Mucosa of rectum (tissue), 2 donors: Measurements from ENCODE around the gene KIF16B.

ENCODE experiments used
- H3K27ac ChIP-seq, 2 donors: one replicate each; pipeline ENCODE4 v1.7.0; 2013; ENCODE audit warnings: inconsistent platforms in 2 of 2, low read depth in 2 of 2, low read length in 2 of 2
- H3K27me3 ChIP-seq, 2 donors: one replicate each; pipeline ENCODE4 v1.7.0; 2013; ENCODE audit warnings: low read length in 2 of 2; ENCODE audit not compliant: control insufficient read depth in 2 of 2, insufficient read depth in 2 of 2
- H3K36me3 ChIP-seq, 2 donors: one replicate each; pipeline ENCODE4 v1.7.0; 2013; ENCODE audit warnings: low read length in 2 of 2; ENCODE audit not compliant: control insufficient read depth in 2 of 2, insufficient read depth in 2 of 2
- H3K4me1 ChIP-seq, 2 donors: one replicate each; pipeline ENCODE4 v1.7.0; 2013; ENCODE audit warnings: low read length in 2 of 2, mild to moderate bottlenecking in 1 of 2; ENCODE audit not compliant: control insufficient read depth in 2 of 2, insufficient read depth in 2 of 2
- H3K4me3 ChIP-seq, 2 donors: one replicate each; pipeline ENCODE4 v1.7.0; 2013; ENCODE audit warnings: low read length in 2 of 2
- H3K9ac ChIP-seq, 2 donors: one replicate each; pipeline ENCODE4 v1.7.0; 2013; ENCODE audit warnings: low read length in 2 of 2, low read depth in 1 of 2, mild to moderate bottlenecking in 1 of 2
- H3K9me3 ChIP-seq, 2 donors: one replicate each; pipeline ENCODE4 v1.7.0; 2013; ENCODE audit warnings: low read length in 2 of 2; ENCODE audit not compliant: control insufficient read depth in 2 of 2
- donor health status: healthy.
- donor health status: Normal muscosa, but diverticular disease.

KIF16B gene

GRCh38 chr20:16474363-16474762 is 98.9 kb downstream of the KIF16B start:
- Histone ChIP-seq H3K4me3 (no peak overlapping the region), H3K9ac (no peak overlapping the region), H3K4me1 (peaks cover 0 to 11% of the 10 kb centered on the region in 2 donors), H3K27me3 (no peaks in the 10 kb centered on the region), H3K9me3 (no peaks in the 10 kb centered on the region), H3K36me3 (no peaks in the 10 kb centered on the region), H3K27ac (no peak overlapping the region)

GRCh38 chr20:16472045-16472872 is 101.0 kb downstream of the KIF16B start:
- no peaks in the 10 kb centered on the region for H3K9me3 ChIP-seq
- no peaks in the 10 kb centered on the region for H3K27me3 ChIP-seq
- H3K4me3 ChIP-seq, result no peak overlapping the region
- H3K36me3 ChIP-seq, result no peaks in the 10 kb centered on the region
- H3K4me1 ChIP-seq, result peaks cover 0 to 4% of the 10 kb centered on the region in 2 donors
- no peak overlapping the region for H3K9ac ChIP-seq
- H3K27ac ChIP-seq, result no peak overlapping the region

GRCh38 chr20:16469395-16469905 is 103.8 kb downstream of the KIF16B start:
- H3K36me3 ChIP-seq, result no peaks in the 10 kb centered on the region
- H3K27me3 ChIP-seq, result no peaks in the 10 kb centered on the region
- no peak overlapping the region for H3K9ac ChIP-seq
- H3K4me3 ChIP-seq, result no peak overlapping the region
- no peak overlapping the region for H3K27ac ChIP-seq
- H3K9me3 ChIP-seq, result no peaks in the 10 kb centered on the region
- H3K4me1 ChIP-seq, result no peaks in the 10 kb centered on the region

GRCh38 chr20:16462711-16463110 is 110.5 kb downstream of the KIF16B start:
- Histone ChIP-seq H3K27ac (no peak overlapping the region), H3K36me3 (no peaks in the 10 kb centered on the region), H3K9me3 (no peaks in the 10 kb centered on the region), H3K4me1 (no peaks in the 10 kb centered on the region), H3K9ac (no peak overlapping the region), H3K4me3 (no peak overlapping the region), H3K27me3 (no peaks in the 10 kb centered on the region)

GRCh38 chr20:16459019-16459700 is 114.1 kb downstream of the KIF16B start:
- H3K4me1 ChIP-seq, result no peaks in the 10 kb centered on the region
- H3K36me3 ChIP-seq, result no peaks in the 10 kb centered on the region
- H3K27me3 ChIP-seq, result no peaks in the 10 kb centered on the region
- H3K4me3 ChIP-seq, result no peak overlapping the region
- H3K9ac ChIP-seq, result no peak overlapping the region
- no peak overlapping the region for H3K27ac ChIP-seq
- H3K9me3 ChIP-seq, result no peaks in the 10 kb centered on the region

- H3K9ac ChIP-seq, result no peak overlapping the region
- H3K27me3 ChIP-seq, result no peaks in the 10 kb centered on the region
- no peaks in the 10 kb centered on the region for H3K36me3 ChIP-seq
- no peaks in the 10 kb centered on the region for H3K4me1 ChIP-seq
- H3K27ac ChIP-seq, result no peak overlapping the region
- H3K4me3 ChIP-seq, result no peak overlapping the region
- no peaks in the 10 kb centered on the region for H3K9me3 ChIP-seq
Observed at GRCh38 chr20:16457514-16457913, 115.7 kb downstream of the KIF16B start.

- Histone ChIP-seq H3K36me3 (no peaks in the 10 kb centered on the region), H3K4me1 (no peaks in the 10 kb centered on the region), H3K9ac (no peak overlapping the region), H3K27ac (no peak overlapping the region), H3K4me3 (no peak overlapping the region), H3K27me3 (no peaks in the 10 kb centered on the region), H3K9me3 (no peaks in the 10 kb centered on the region)
Observed at GRCh38 chr20:16455324-16455723, 117.9 kb downstream of the KIF16B start.

GRCh38 chr20:16451982-16452381 is 121.3 kb downstream of the KIF16B start:
- H3K9me3 ChIP-seq, result no peaks in the 10 kb centered on the region
- H3K27ac ChIP-seq, result no peak overlapping the region

GRCh38 chr20:16451001-16451400 is 122.2 kb downstream of the KIF16B start:
- no peak overlapping the region for H3K27ac ChIP-seq
- H3K4me1 ChIP-seq, result no peaks in the 10 kb centered on the region

More at GRCh38 chr20:16451982-16452381, 121.3 kb downstream of the KIF16B start:
- Histone ChIP-seq H3K4me1 (no peaks in the 10 kb centered on the region), H3K27me3 (no peaks in the 10 kb centered on the region), H3K36me3 (peaks cover 0 to 5% of the 10 kb centered on the region in 2 donors), H3K4me3 (no peak overlapping the region), H3K9ac (no peak overlapping the region)

GRCh38 chr20:16446991-16447390 is 126.3 kb downstream of the KIF16B start:
- H3K9ac ChIP-seq, result no peak overlapping the region
- H3K27ac ChIP-seq, result no peak overlapping the region
- no peaks in the 10 kb centered on the region for H3K27me3 ChIP-seq
- H3K4me3 ChIP-seq, result no peak overlapping the region
- no peaks in the 10 kb centered on the region for H3K9me3 ChIP-seq
- peaks cover 0 to 5% of the 10 kb centered on the region in 2 donors for H3K36me3 ChIP-seq
- H3K4me1 ChIP-seq, result no peaks in the 10 kb centered on the region

More at GRCh38 chr20:16451001-16451400, 122.2 kb downstream of the KIF16B start:
- Histone ChIP-seq H3K4me3 (no peak overlapping the region), H3K36me3 (peaks cover 0 to 5% of the 10 kb centered on the region in 2 donors), H3K9me3 (no peaks in the 10 kb centered on the region), H3K9ac (no peak overlapping the region), H3K27me3 (no peaks in the 10 kb centered on the region)
